H9 (cell line): ENCODE results near the gene PTCD1. TPM values are rescaled to one million over a fixed set of nuclear protein-coding genes. Genes with fewer than 3 reads are reported as not detected.

ENCODE experiments used
- DNase-seq: peaks from one replicate; pipeline ENCODE4 v3.0.0-alpha.2; 2017
- H2AFZ ChIP-seq: one replicate; pipeline ENCODE4 v1.6.1; 2013; ENCODE audit warnings: mild to moderate bottlenecking, low read length, control low read depth, moderate library complexity
- H2AK5ac ChIP-seq: 2 replicates; pipeline ENCODE4 v1.6.1; 2013; ENCODE audit warnings: low read length, control low read depth, mixed read lengths; ENCODE audit not compliant: insufficient read length
- H2BK120ac ChIP-seq: one replicate; pipeline ENCODE4 v1.6.1; 2013; ENCODE audit warnings: low read depth, mild to moderate bottlenecking, low read length, control low read depth, inconsistent platforms; ENCODE audit not compliant: poor library complexity, severe bottlenecking
- H2BK12ac ChIP-seq: 2 replicates; pipeline ENCODE4 v1.6.1; 2013; ENCODE audit warnings: low read length, control low read depth, mixed read lengths, low read depth; ENCODE audit not compliant: insufficient read length
- H2BK15ac ChIP-seq: 2 replicates; pipeline ENCODE4 v1.6.1; 2013; ENCODE audit warnings: low read depth, low read length, control low read depth
- H2BK20ac ChIP-seq: one replicate; pipeline ENCODE4 v1.6.1; 2013; ENCODE audit warnings: low read depth, mild to moderate bottlenecking, low read length, control low read depth, inconsistent platforms; ENCODE audit not compliant: poor library complexity, severe bottlenecking
- H2BK5ac ChIP-seq: 2 replicates; pipeline ENCODE4 v1.6.1; 2013; ENCODE audit warnings: low read length, control low read depth, mixed read lengths; ENCODE audit not compliant: insufficient read length
- H3K14ac ChIP-seq: 2 replicates; pipeline ENCODE4 v1.6.1; 2013; ENCODE audit warnings: low read length, control low read depth; ENCODE audit not compliant: insufficient read depth
- H3K18ac ChIP-seq: 2 replicates; pipeline ENCODE4 v1.6.1; 2013; ENCODE audit warnings: low read depth, mild to moderate bottlenecking, mixed read lengths, low read length, control low read depth; ENCODE audit not compliant: insufficient read length
- H3K23ac ChIP-seq: 2 replicates; pipeline ENCODE4 v1.6.1; 2013; ENCODE audit warnings: low read length, control low read depth, mixed read lengths, low read depth; ENCODE audit not compliant: insufficient read length
- H3K23me2 ChIP-seq: 2 replicates; pipeline ENCODE4 v1.6.1; 2013; ENCODE audit warnings: low read depth, mild to moderate bottlenecking, mixed read lengths, low read length, control low read depth; ENCODE audit not compliant: insufficient read length, poor library complexity, severe bottlenecking
- H3K27ac ChIP-seq: 2 replicates; pipeline ENCODE4 v1.5.1; 2013; ENCODE audit warnings: low read length, control low read depth, mixed read lengths, low read depth; ENCODE audit not compliant: insufficient read length
- H3K27me3 ChIP-seq: 2 replicates; pipeline ENCODE4 v1.6.1; 2013; ENCODE audit warnings: low read length, control low read depth, inconsistent platforms; ENCODE audit not compliant: insufficient read depth
- H3K4ac ChIP-seq: 2 replicates; pipeline ENCODE4 v1.6.1; 2013; ENCODE audit warnings: low read depth, mild to moderate bottlenecking, control low read depth, inconsistent platforms, low read length, moderate library complexity
- H3K4me1 ChIP-seq: 2 replicates; pipeline ENCODE4 v1.6.1; 2013; ENCODE audit warnings: low read length, control low read depth, inconsistent platforms; ENCODE audit not compliant: insufficient read depth
- H3K4me2 ChIP-seq: 2 replicates; pipeline ENCODE4 v1.6.1; 2013; ENCODE audit warnings: low read length, control low read depth, mixed read lengths; ENCODE audit not compliant: insufficient read length, insufficient read depth
- H3K56ac ChIP-seq: 2 replicates; pipeline ENCODE4 v1.6.1; 2013; ENCODE audit warnings: low read depth, mild to moderate bottlenecking, mixed read lengths, low read length, control low read depth; ENCODE audit not compliant: insufficient read length
- H3K79me1 ChIP-seq: 2 replicates; pipeline ENCODE4 v1.6.1; 2013; ENCODE audit warnings: low read depth, mild to moderate bottlenecking, moderate library complexity, low read length, control low read depth, inconsistent platforms; ENCODE audit not compliant: insufficient read depth, poor library complexity, severe bottlenecking
- H3K79me2 ChIP-seq: 2 replicates; pipeline ENCODE4 v1.6.1; 2013; ENCODE audit warnings: low read length, control low read depth, inconsistent platforms; ENCODE audit not compliant: insufficient read depth
- H3K9ac ChIP-seq: 2 replicates; pipeline ENCODE4 v1.6.1; 2013; ENCODE audit warnings: low read length, control low read depth, mixed read lengths; ENCODE audit not compliant: insufficient read length; ENCODE audit errors: extremely low read depth
- H3K9me3 ChIP-seq: one replicate; pipeline ENCODE4 v1.6.1; 2013; ENCODE audit warnings: low read depth, low read length, inconsistent platforms; ENCODE audit not compliant: control insufficient read depth
- H3T11ph ChIP-seq: one replicate; pipeline ENCODE4 v1.6.1; 2013; ENCODE audit warnings: mild to moderate bottlenecking, low read length, control low read depth, inconsistent platforms
- H4K20me1 ChIP-seq: one replicate; pipeline ENCODE4 v1.6.1; 2013; ENCODE audit not compliant: control insufficient read depth, insufficient read length, insufficient read depth
- H4K5ac ChIP-seq: 2 replicates; pipeline ENCODE4 v1.6.1; 2013; ENCODE audit warnings: low read depth, mild to moderate bottlenecking, mixed read lengths, low read length, control low read depth; ENCODE audit not compliant: insufficient read length
- H4K8ac ChIP-seq: replicated peaks from 2 replicates; pipeline ENCODE4 v1.6.1; 2013; ENCODE audit warnings: low read length, control low read depth, mixed read lengths, low read depth; ENCODE audit not compliant: insufficient read length
- H4K91ac ChIP-seq: 2 replicates; pipeline ENCODE4 v1.6.1; 2013; ENCODE audit warnings: low read depth, mild to moderate bottlenecking, moderate library complexity, mixed read lengths, low read length, control low read depth; ENCODE audit not compliant: insufficient read length
- H3K27ac Mint-ChIP-seq, 3 experiments: 2 replicates in 2 of 3; 3 replicates in 1 of 3; pipeline ENCODE4 v1.8.0; 2020 to 2021; ENCODE audit warnings: mixed read lengths in 3 of 3, mild to moderate bottlenecking in 1 of 3, moderate library complexity in 1 of 3
- H3K27me3 Mint-ChIP-seq: 2 replicates; pipeline ENCODE4 v1.8.0; 2021; ENCODE audit warnings: low read depth, mild to moderate bottlenecking, moderate library complexity, mixed read lengths
- H3K36me3 Mint-ChIP-seq, 3 experiments: 2 replicates in 2 of 3; 3 replicates in 1 of 3; pipeline ENCODE4 v1.8.0; 2020 to 2021; ENCODE audit warnings: low read depth in 3 of 3, mixed read lengths in 3 of 3; ENCODE audit not compliant: insufficient read depth in 1 of 3
- H3K4me1 Mint-ChIP-seq, 2 experiments: 2 replicates each; pipeline ENCODE4 v1.8.0; 2020; ENCODE audit warnings: mixed read lengths in 2 of 2
- H3K4me3 Mint-ChIP-seq, 2 experiments: 2 replicates in 1 of 2; 3 replicates in 1 of 2; pipeline ENCODE4 v1.8.0; 2020 to 2021; ENCODE audit warnings: mild to moderate bottlenecking in 2 of 2, mixed read lengths in 2 of 2, moderate library complexity in 1 of 2
- H3K9me3 Mint-ChIP-seq, 2 experiments: 2 replicates in 1 of 2; 3 replicates in 1 of 2; pipeline ENCODE4 v1.8.0; 2020; ENCODE audit warnings: mild to moderate bottlenecking in 2 of 2, mixed read lengths in 2 of 2, moderate library complexity in 1 of 2
- CTCF ChIP-seq: fragments of 200-600 bp; sonication (generic); conservative IDR thresholded peaks from 3 replicates; pipeline ENCODE4 v1.8.0; 2021; ENCODE audit warnings: antibody characterized with exemption, mild to moderate bottlenecking
- WGBS: extraction: QIAGEN DNeasy Blood & Tissue Kit; methylation state at CpG from one replicate; pipeline ENCODE4 v1.1.7; 2013; ENCODE audit warnings: missing lambda C conversion rate, low lambda C conversion rate, mixed read lengths; ENCODE audit not compliant: insufficient read length; ENCODE audit errors: extremely low coverage; 5-methylcytosine and 5-hydroxymethylcytosine counted together
- total RNA-seq: library from RNA; stranded (reverse); gene quantifications from 2 replicates; pipeline ENCODE4 v1.2.1, GENCODE V29; 2021

The PTCD1 gene
- total RNA-seq, 1 experiment from 2014 or later = 12.8 TPM

GRCh38 chr7:99419323-99420021, 19.1 kb downstream of the PTCD1 start:
- peaks cover 51 to 91% (median 86%) of the 10 kb centered on the region in 3 experiments; a peak in 6 of 7 replicates for H3K36me3 Mint-ChIP-seq

More at GRCh38 chr7:99419323-99420021, 19.1 kb downstream of the PTCD1 start:
- 0 out of 3 replicates have a peak, but pooled peaks have one; percentile 13 for TF ChIP-seq CTCF
- no peak overlapping the region for H3K23ac ChIP-seq
- no CpG with 5 or more reads among the region's 29 CpGs for WGBS
- DNase-seq = no peak
- H3K4me1 Mint-ChIP-seq = peaks cover 8% of the 10 kb centered on the region in 2 experiments
- H3K14ac ChIP-seq = no peak overlapping the region
- no peak overlapping the region for H4K8ac ChIP-seq
- H3K79me2 ChIP-seq = no peaks in the 10 kb centered on the region
- no peaks in the 10 kb centered on the region for H3K79me1 ChIP-seq
- no peak overlapping the region for H2BK12ac ChIP-seq
- H3K27ac ChIP-seq = no peak overlapping the region
- H3K4me1 ChIP-seq = no peaks in the 10 kb centered on the region
- no peak overlapping the region for H3T11ph ChIP-seq
- no peaks in the 10 kb centered on the region for H3K9me3 ChIP-seq
- no peak overlapping the region for H4K91ac ChIP-seq
- H3K56ac ChIP-seq = no peak overlapping the region
- no peak overlapping the region for H4K5ac ChIP-seq
- H2BK120ac ChIP-seq = no peak overlapping the region
- H3K18ac ChIP-seq = no peak overlapping the region
- H3K27me3 Mint-ChIP-seq = no peaks in the 10 kb centered on the region
- H2AK5ac ChIP-seq = no peak overlapping the region
- H3K27me3 ChIP-seq = no peaks in the 10 kb centered on the region
- no peak overlapping the region for H3K4ac ChIP-seq
- no peaks in the 10 kb centered on the region for H3K23me2 ChIP-seq
- no peak overlapping the region for H3K9ac ChIP-seq
- H3K27ac Mint-ChIP-seq = 0 out of 7 replicates have a peak overlapping the region, but pooled peaks of 1 of the 3 experiments have one; percentile 24
- H2BK15ac ChIP-seq = no peak overlapping the region
- peaks cover 3% of the 10 kb centered on the region for H4K20me1 ChIP-seq
- no peak overlapping the region for H2BK5ac ChIP-seq
- peaks cover 3 to 5% of the 10 kb centered on the region in 2 experiments; a peak in 2 of 5 replicates for H3K9me3 Mint-ChIP-seq
- no peak overlapping the region for H3K4me2 ChIP-seq
- no peak overlapping the region for H2BK20ac ChIP-seq
- no peak overlapping the region for H3K4me3 Mint-ChIP-seq
- no peak overlapping the region for H2AFZ ChIP-seq
